WERI-Rb-1 (cell line): ENCODE results near the gene RABL6.
"Not testable (repeated sequence)": the region's sequence is repeated elsewhere in the genome, so short reads cannot be mapped to it uniquely, and the experiment has no call there.

Source experiments
- DNase-seq: peaks from one replicate; pipeline ENCODE4 v3.0.0-alpha.2; 2020
- H3K27ac ChIP-seq: fragments of 250-450 bp; sonication (Bioruptor Pico); 2 replicates; pipeline ENCODE4 v1.5.1; 2020; ENCODE audit warnings: mild to moderate bottlenecking, moderate library complexity
- H3K27me3 ChIP-seq: fragments of 250-450 bp; sonication (Bioruptor Pico); 2 replicates; pipeline ENCODE4 v1.5.1; 2021; ENCODE audit warnings: mild to moderate bottlenecking, low read depth, moderate library complexity; ENCODE audit not compliant: insufficient read depth, severe bottlenecking
- H3K36me3 ChIP-seq: fragments of 250-450 bp; sonication (Bioruptor Pico); 2 replicates; pipeline ENCODE4 v1.5.1; 2020; ENCODE audit warnings: mild to moderate bottlenecking, moderate library complexity
- H3K4me3 ChIP-seq: 2 replicates; pipeline ENCODE4 v1.5.1; 2011; ENCODE audit warnings: low read depth, mild to moderate bottlenecking, control low read depth, low read length
- H3K9me3 ChIP-seq: fragments of 250-450 bp; sonication (Bioruptor Pico); 2 replicates; pipeline ENCODE4 v1.5.1; 2021; ENCODE audit warnings: mild to moderate bottlenecking, moderate library complexity; ENCODE audit not compliant: severe bottlenecking
- CTCF ChIP-seq: IDR thresholded peaks from 2 replicates; pipeline ENCODE4 v1.5.1; 2011; ENCODE audit warnings: low read depth, mild to moderate bottlenecking, control low read depth, inconsistent platforms, low read length

Gene RABL6

GRCh38 chr9:136760834-136761544 lies 46.8 kb upstream of the RABL6 start:
- H3K36me3 ChIP-seq, H3K27me3 ChIP-seq, H3K4me3 ChIP-seq, H3K27ac ChIP-seq, H3K9me3 ChIP-seq: not testable (repeated sequence)
- DNase-seq, result peak; percentile 90
- peak; percentile 86 for TF ChIP-seq CTCF

GRCh38 chr9:136761545-136761981 lies 46.2 kb upstream of the RABL6 start:
- no peaks in the 10 kb centered on the region for H3K27me3 ChIP-seq
- no peak overlapping the region for H3K27ac ChIP-seq
- no peaks in the 10 kb centered on the region for H3K36me3 ChIP-seq
- no peak for DNase-seq
- no peak for TF ChIP-seq CTCF
- H3K4me3 ChIP-seq, result no peak overlapping the region
- peaks cover under 1% of the 10 kb centered on the region for H3K9me3 ChIP-seq

- Histone ChIP-seq H3K4me3 (no peak overlapping the region), H3K9me3 (no peaks in the 10 kb centered on the region), H3K27me3 (no peaks in the 10 kb centered on the region), H3K27ac (no peak overlapping the region), H3K36me3 (no peaks in the 10 kb centered on the region)
- TF ChIP-seq CTCF, result no peak
- no peak for DNase-seq
Observed at GRCh38 chr9:136762221-136762691, 45.5 kb upstream of the RABL6 start.

- no peaks in the 10 kb centered on the region for H3K27me3 ChIP-seq
- H3K36me3 ChIP-seq, result no peaks in the 10 kb centered on the region
- DNase-seq, result peak; percentile 70
- no peak for TF ChIP-seq CTCF
- H3K4me3 ChIP-seq, result no peak overlapping the region
- no peaks in the 10 kb centered on the region for H3K9me3 ChIP-seq
- no peak overlapping the region for H3K27ac ChIP-seq
Observed at GRCh38 chr9:136762915-136763648, 44.7 kb upstream of the RABL6 start.

GRCh38 chr9:136763649-136764035 lies 44.1 kb upstream of the RABL6 start:
- Histone ChIP-seq H3K27ac (no peak overlapping the region), H3K9me3 (no peaks in the 10 kb centered on the region), H3K27me3 (no peaks in the 10 kb centered on the region), H3K36me3 (no peaks in the 10 kb centered on the region), H3K4me3 (no peak overlapping the region)
- TF ChIP-seq CTCF, result no peak
- no peak for DNase-seq
